Natural killer cell (primary cell): Measurements from ENCODE around the gene TMEM266. TPM values are rescaled to one million over a fixed set of nuclear protein-coding genes. Genes with fewer than 3 reads are reported as not detected.
A peak's percentile ranks its signal among the peaks of the same experiment; 100 is the strongest.

ENCODE experiments used
- ATAC-seq, 3 donors: fragments of 150-1000 bp in 2 of 3; fragments of 200-7000 bp in 1 of 3; cut with Tn5 transposase; 1 replicate in 1 of 3; 2 replicates in 2 of 3; pipeline ENCODE4 v1.10.0; 2021; ENCODE audit warnings: mild to moderate bottlenecking in 2 of 3, moderate library complexity in 2 of 3
- DNase-seq, 2 donors: peaks; one replicate each; pipeline versions ENCODE4 v3.0.0 to v3.0.0-alpha.2; 2013 to 2021; ENCODE audit warnings: mixed read lengths in 1 of 2
- H3K27ac ChIP-seq: one replicate; pipeline ENCODE4 v1.5.1; 2013; ENCODE audit warnings: mild to moderate bottlenecking, low read length
- H3K27me3 ChIP-seq: one replicate; pipeline ENCODE4 v1.6.1; 2013; ENCODE audit warnings: low read length; ENCODE audit not compliant: control insufficient read depth, insufficient read depth
- H3K36me3 ChIP-seq: one replicate; pipeline ENCODE4 v1.6.1; 2013; ENCODE audit warnings: low read length; ENCODE audit not compliant: control insufficient read depth, insufficient read depth
- H3K4me1 ChIP-seq: one replicate; pipeline ENCODE4 v1.6.1; 2013; ENCODE audit warnings: low read length; ENCODE audit not compliant: control insufficient read depth, insufficient read depth
- H3K4me3 ChIP-seq: one replicate; pipeline ENCODE4 v1.5.1; 2013; ENCODE audit warnings: low read length
- H3K9me3 ChIP-seq: one replicate; pipeline ENCODE4 v1.6.1; 2013; ENCODE audit warnings: low read length; ENCODE audit not compliant: control insufficient read depth, insufficient read depth
- H3K27ac Mint-ChIP-seq, 2 donors: one replicate each; pipeline ENCODE4 v1.8.0; 2022; ENCODE audit warnings: mild to moderate bottlenecking in 2 of 2, mixed read lengths in 2 of 2, moderate library complexity in 1 of 2
- H3K27me3 Mint-ChIP-seq, 2 donors: one replicate each; pipeline ENCODE4 v1.8.0; 2022; ENCODE audit warnings: low read depth in 2 of 2, mixed read lengths in 2 of 2
- H3K36me3 Mint-ChIP-seq: one replicate; pipeline ENCODE4 v1.8.0; 2022; ENCODE audit warnings: mixed read lengths
- H3K4me1 Mint-ChIP-seq, 2 donors: one replicate each; pipeline ENCODE4 v1.8.0; 2022; ENCODE audit warnings: mixed read lengths in 2 of 2
- H3K4me3 Mint-ChIP-seq: one replicate; pipeline ENCODE4 v1.8.0; 2022; ENCODE audit warnings: mild to moderate bottlenecking, moderate library complexity, mixed read lengths
- H3K9me3 Mint-ChIP-seq, 2 donors: one replicate each; pipeline ENCODE4 v1.8.0; 2022; ENCODE audit warnings: mixed read lengths in 2 of 2
- WGBS: methylation state at CpG from one replicate; pipeline ENCODE4 v1.1.7; 2013; ENCODE audit warnings: missing lambda C conversion rate; ENCODE audit not compliant: insufficient coverage; 5-methylcytosine and 5-hydroxymethylcytosine counted together
- intact Hi-C: fragments of 100-400 bp; cut with micrococcal nuclease; formaldehyde crosslinking; loops from one replicate; pipeline ENCODE4 v1.14.2; 2022
- total RNA-seq, 4 donors: library from RNA; stranded (reverse); fragments of 120-200 nt in 1 of 4; gene quantifications; one replicate each; pipeline versions ENCODE4 v1.2.3 to v1.2.4, GENCODE V29; 2013 to 2022
- TF ChIP-seq, protein P1 (sequence below): fragments of 200-600 bp; IDR thresholded peaks from one replicate; pipeline ENCODE4 v1.8.0; 2022; ENCODE audit warnings: antibody characterized with exemption

TMEM266 gene
- total RNA-seq, 3 donors from 2014 or later (not counting 1 experiment from before 2014, with no cell fraction given) = not detected

DNA sequence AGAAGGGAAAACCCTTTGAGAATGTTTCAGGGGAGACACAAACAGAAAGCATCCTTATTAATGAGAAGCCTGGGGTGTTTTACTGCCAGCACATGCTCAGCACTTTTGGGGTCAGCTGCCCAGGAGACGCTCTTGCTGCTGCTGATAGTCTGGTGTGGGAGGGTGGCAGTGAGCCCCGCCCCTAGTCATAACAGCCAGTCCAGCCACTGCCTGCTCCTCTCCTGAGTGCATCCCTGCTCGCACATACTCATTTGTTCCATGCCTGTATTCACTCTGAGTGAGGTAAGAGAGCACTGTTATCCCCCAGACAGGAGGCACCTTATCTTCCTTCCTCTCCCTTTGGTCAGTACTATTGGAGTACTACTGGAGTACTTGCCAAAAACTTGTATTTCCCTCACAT is 150.2 kb downstream of the TMEM266 start:
- no peaks in the 10 kb centered on the region for H3K36me3 Mint-ChIP-seq
- no peak for ATAC-seq
- TF ChIP-seq, protein P1, sequence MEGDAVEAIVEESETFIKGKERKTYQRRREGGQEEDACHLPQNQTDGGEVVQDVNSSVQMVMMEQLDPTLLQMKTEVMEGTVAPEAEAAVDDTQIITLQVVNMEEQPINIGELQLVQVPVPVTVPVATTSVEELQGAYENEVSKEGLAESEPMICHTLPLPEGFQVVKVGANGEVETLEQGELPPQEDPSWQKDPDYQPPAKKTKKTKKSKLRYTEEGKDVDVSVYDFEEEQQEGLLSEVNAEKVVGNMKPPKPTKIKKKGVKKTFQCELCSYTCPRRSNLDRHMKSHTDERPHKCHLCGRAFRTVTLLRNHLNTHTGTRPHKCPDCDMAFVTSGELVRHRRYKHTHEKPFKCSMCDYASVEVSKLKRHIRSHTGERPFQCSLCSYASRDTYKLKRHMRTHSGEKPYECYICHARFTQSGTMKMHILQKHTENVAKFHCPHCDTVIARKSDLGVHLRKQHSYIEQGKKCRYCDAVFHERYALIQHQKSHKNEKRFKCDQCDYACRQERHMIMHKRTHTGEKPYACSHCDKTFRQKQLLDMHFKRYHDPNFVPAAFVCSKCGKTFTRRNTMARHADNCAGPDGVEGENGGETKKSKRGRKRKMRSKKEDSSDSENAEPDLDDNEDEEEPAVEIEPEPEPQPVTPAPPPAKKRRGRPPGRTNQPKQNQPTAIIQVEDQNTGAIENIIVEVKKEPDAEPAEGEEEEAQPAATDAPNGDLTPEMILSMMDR = no peak
- 98% methylated on average over 3 of the region's 3 CpGs for WGBS
- H3K27me3 ChIP-seq = no peaks in the 10 kb centered on the region
- H3K9me3 Mint-ChIP-seq = no peaks in the 10 kb centered on the region
- no peaks in the 10 kb centered on the region for H3K9me3 ChIP-seq
- no peak for DNase-seq
- H3K4me3 ChIP-seq = no peak overlapping the region
- no peak overlapping the region for H3K27ac Mint-ChIP-seq
- H3K4me1 ChIP-seq = no peaks in the 10 kb centered on the region
- H3K4me1 Mint-ChIP-seq = no peaks in the 10 kb centered on the region
- peaks cover 44% of the 10 kb centered on the region for H3K36me3 ChIP-seq
- no peak overlapping the region for H3K27ac ChIP-seq
- no peaks in the 10 kb centered on the region for H3K27me3 Mint-ChIP-seq
- no peak overlapping the region for H3K4me3 Mint-ChIP-seq
- intact Hi-C loops = no loop called here

DNA sequence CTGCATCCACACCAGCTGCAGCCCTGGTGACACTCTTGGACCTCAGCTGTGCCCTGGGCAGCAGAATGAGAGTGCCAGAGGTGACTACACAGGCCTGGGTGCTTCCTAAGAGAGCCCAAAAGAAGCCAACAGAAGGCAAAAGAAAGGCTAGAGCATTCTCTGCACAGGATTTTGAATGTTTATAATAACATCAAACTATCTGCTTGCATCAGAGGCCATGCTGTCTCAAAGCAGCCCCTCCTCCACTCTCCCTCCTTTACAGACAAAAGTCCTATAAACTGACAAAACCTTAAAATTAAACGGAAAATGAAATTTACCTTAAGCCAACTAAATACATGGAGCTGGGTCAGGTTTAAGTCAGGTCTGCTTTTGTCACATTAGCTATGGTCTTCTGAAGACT is 155.8 kb downstream of the TMEM266 start:
- peaks cover 4% of the 10 kb centered on the region for H3K4me1 ChIP-seq
- no peak for ATAC-seq
- peaks cover 40% of the 10 kb centered on the region for H3K36me3 ChIP-seq
- WGBS = 100% methylated on average over 1 of the region's 1 CpG
- Mint-ChIP-seq H3K4me3 (no peak overlapping the region), H3K27ac (peak overlapping the region; percentile 4 to 64), H3K4me1 (peaks cover 19 to 26% of the 10 kb centered on the region in 2 donors), H3K27me3 (no peaks in the 10 kb centered on the region), H3K36me3 (no peaks in the 10 kb centered on the region), H3K9me3 (no peaks in the 10 kb centered on the region)
- H3K27me3 ChIP-seq = no peaks in the 10 kb centered on the region
- TF ChIP-seq, protein P1 = no peak
- no peaks in the 10 kb centered on the region for H3K9me3 ChIP-seq
- H3K27ac ChIP-seq = no peak overlapping the region
- DNase-seq = no peak
- H3K4me3 ChIP-seq = no peak overlapping the region
- intact Hi-C loops = no loop called here

DNA sequence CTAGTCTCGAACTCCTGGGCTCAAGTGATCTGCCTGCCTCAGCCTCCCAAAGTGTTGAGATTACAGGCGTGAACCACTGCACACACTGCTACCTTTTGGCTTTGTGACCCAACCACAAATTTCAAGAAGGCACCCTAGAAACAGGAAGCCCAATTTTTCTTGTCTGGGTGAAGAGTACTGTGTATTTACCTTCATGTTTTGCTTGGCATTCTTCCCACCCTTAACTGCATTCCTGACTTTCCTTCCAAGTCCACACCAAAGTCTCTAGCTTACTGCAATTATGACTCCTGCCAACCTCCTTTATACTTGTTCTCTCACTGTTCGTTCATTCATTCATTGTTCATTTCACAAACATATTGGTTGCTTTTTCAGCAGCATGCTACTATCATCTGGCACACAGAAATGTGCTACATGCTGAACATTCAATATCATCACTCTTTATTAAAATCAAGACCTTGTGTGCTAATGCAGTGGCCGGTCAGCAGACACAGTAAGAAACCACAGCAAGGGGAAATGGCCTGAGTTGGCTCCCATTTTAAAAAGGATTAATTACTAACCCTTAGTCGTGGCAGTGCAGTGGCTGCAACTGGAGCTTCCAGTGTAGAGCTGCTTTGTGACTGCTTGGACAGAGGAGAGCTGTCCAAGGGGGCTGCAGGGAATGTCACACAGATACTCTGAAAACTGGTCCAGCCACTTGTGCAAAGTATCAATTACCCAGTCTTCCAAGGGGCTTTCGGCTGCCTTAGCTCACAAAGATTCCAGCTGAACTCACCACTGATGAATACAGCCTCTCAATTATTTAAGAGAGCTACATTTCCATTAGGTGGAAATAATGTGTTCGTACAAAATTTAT is 157.5 kb downstream of the TMEM266 start:
- Mint-ChIP-seq H3K27me3 (no peaks in the 10 kb centered on the region), H3K4me3 (no peak overlapping the region), H3K4me1 (peaks cover 19 to 35% of the 10 kb centered on the region in 2 donors), H3K27ac (peak overlapping the region in 1 of 2 donors; percentile 75), H3K36me3 (no peaks in the 10 kb centered on the region), H3K9me3 (no peaks in the 10 kb centered on the region)
- TF ChIP-seq, protein P1 = no peak
- H3K4me3 ChIP-seq = no peak overlapping the region
- no peaks in the 10 kb centered on the region for H3K27me3 ChIP-seq
- no peak for DNase-seq
- intact Hi-C loops = no loop called here
- no peak overlapping the region for H3K27ac ChIP-seq
- no peaks in the 10 kb centered on the region for H3K9me3 ChIP-seq
- H3K36me3 ChIP-seq = peaks cover 30% of the 10 kb centered on the region
- peak in 1 of 3 donors; percentile 28 for ATAC-seq
- peaks cover 4% of the 10 kb centered on the region for H3K4me1 ChIP-seq
- 73% methylated on average over 7 of the region's 7 CpGs for WGBS

DNA sequence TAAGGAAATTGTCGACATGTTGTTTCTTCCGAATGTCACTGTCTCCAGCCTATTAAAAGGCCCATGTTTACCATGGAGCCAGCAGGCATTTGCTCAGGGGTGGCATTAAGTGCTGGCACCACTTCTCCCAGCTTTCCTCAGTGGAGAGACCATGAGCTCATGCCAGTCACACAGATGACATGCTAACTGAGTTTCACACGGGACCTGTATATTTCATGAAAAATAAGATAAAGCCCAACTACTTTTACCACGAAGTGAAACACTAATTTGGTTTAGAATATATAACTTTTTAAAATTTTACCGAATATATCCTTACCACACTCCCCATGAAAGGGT is 158.1 kb downstream of the TMEM266 start:
- H3K4me3 ChIP-seq = no peak overlapping the region
- no peak overlapping the region for H3K27ac Mint-ChIP-seq
- intact Hi-C loops = no loop called here
- TF ChIP-seq, protein P1 = no peak
- H3K4me1 ChIP-seq = peaks cover 4% of the 10 kb centered on the region
- no peaks in the 10 kb centered on the region for H3K27me3 Mint-ChIP-seq
- DNase-seq = no peak
- no peak for ATAC-seq
- no peak overlapping the region for H3K27ac ChIP-seq
- H3K36me3 ChIP-seq = peaks cover 26% of the 10 kb centered on the region
- 96% methylated on average over 3 of the region's 5 CpGs for WGBS
- peaks cover 19 to 35% of the 10 kb centered on the region in 2 donors for H3K4me1 Mint-ChIP-seq
- H3K36me3 Mint-ChIP-seq = no peaks in the 10 kb centered on the region
- H3K9me3 ChIP-seq = no peaks in the 10 kb centered on the region
- no peak overlapping the region for H3K4me3 Mint-ChIP-seq
- H3K9me3 Mint-ChIP-seq = no peaks in the 10 kb centered on the region
- no peaks in the 10 kb centered on the region for H3K27me3 ChIP-seq
